Stimulated activated CD8-positive, alpha-beta memory T cell treated with anti-CD3 and anti-CD28 coated beads, Interleukin-12 subunit alpha, Interleukin-12 subunit beta, amount 100 ng/mL, for 4 hours (primary cell): Measurements from ENCODE around the gene DIO2.

Source experiments
- DNase-seq: peaks from one replicate; pipeline ENCODE4 v3.0.0-alpha.2; 2020; ENCODE audit warnings: low read depth

Gene DIO2

GRCh38 chr14:80167793-80168448 is 43.4 kb downstream of the DIO2 start:
- DNase-seq = no peak

GRCh38 chr14:80164991-80165721 is 46.1 kb downstream of the DIO2 start:
- no peak for DNase-seq

GRCh38 chr14:80152763-80153162 is 58.5 kb downstream of the DIO2 start:
- no peak for DNase-seq

- DNase-seq = no peak
These were observed 59.1 kb downstream of the DIO2 start for GRCh38 chr14:80152166-80152565.

- DNase-seq = no peak
These were observed 61.0 kb downstream of the DIO2 start for GRCh38 chr14:80150301-80150700.
